H1 (cell line): ENCODE measurements around the gene CMC1. TPM values are rescaled to one million over a fixed set of nuclear protein-coding genes. Genes with fewer than 3 reads are reported as not detected.

Source experiments
- CTCF ChIA-PET: fragments of 300-600 bp; sonication (Branson Sonifier 250); formaldehyde crosslinking; loops from one replicate; lab custom pipeline; 2021; ENCODE audit not compliant: partially characterized antibody; lab: Charles Lee
- POLR2A ChIA-PET: fragments of 300-600 bp; sonication (Branson Sonifier 250); formaldehyde crosslinking; loops from one replicate; lab custom pipeline; 2021; ENCODE audit warnings: inconsistent platforms; ENCODE audit not compliant: partially characterized antibody; lab: Charles Lee
- DNase-seq, 2 experiments: peaks; one replicate each; pipeline versions ENCODE4 v3.0.0 to v3.0.0-alpha.2; 2010 to 2022; ENCODE audit warnings: low spot score in 2 of 2, low read depth in 1 of 2, mixed read lengths in 1 of 2
- FAIRE-seq: peaks from 2 replicates; lab custom pipeline; 2011; peaks lifted over from hg19 to GRCh38; lab: Jason Lieb, UNC
- H2AFZ ChIP-seq: 2 replicates; pipeline ENCODE4 v1.8.1; 2012; ENCODE audit warnings: low read length, inconsistent platforms
- H2AK5ac ChIP-seq: 2 replicates; pipeline ENCODE4 v1.6.1; 2013; ENCODE audit warnings: low read depth, low read length
- H2BK120ac ChIP-seq: replicated peaks from 2 replicates; pipeline ENCODE3; 2013; ENCODE audit warnings: low read depth, low read length, inconsistent platforms
- H2BK12ac ChIP-seq: 2 replicates; pipeline ENCODE4 v1.6.1; 2013; ENCODE audit warnings: low read depth, low read length
- H2BK15ac ChIP-seq: 2 replicates; pipeline ENCODE4 v1.6.1; 2013; ENCODE audit warnings: low read length
- H2BK20ac ChIP-seq: 2 replicates; pipeline ENCODE4 v1.6.1; 2013; ENCODE audit warnings: low read length
- H2BK5ac ChIP-seq: 2 replicates; pipeline ENCODE4 v1.6.1; 2013; ENCODE audit warnings: low read depth, low read length
- H3K14ac ChIP-seq: 2 replicates; pipeline ENCODE4 v1.6.1; 2013; ENCODE audit warnings: inconsistent platforms; ENCODE audit not compliant: insufficient read length
- H3K18ac ChIP-seq: 2 replicates; pipeline ENCODE4 v1.6.1; 2013; ENCODE audit warnings: low read length; ENCODE audit errors: extremely low read depth
- H3K23ac ChIP-seq: 2 replicates; pipeline ENCODE4 v1.6.1; 2013; ENCODE audit warnings: inconsistent platforms; ENCODE audit not compliant: insufficient read length
- H3K23me2 ChIP-seq: 2 replicates; pipeline ENCODE4 v1.6.1; 2013; ENCODE audit warnings: low read depth, low read length
- H3K27ac ChIP-seq: 2 replicates; pipeline ENCODE4 v1.6.1; 2011; ENCODE audit warnings: low read depth, low read length, inconsistent platforms
- H3K27me3 ChIP-seq, 4 experiments: replicated peaks in 1 of 4; 1 replicate in 1 of 4; 2 replicates in 3 of 4; pipeline versions ENCODE4 v1.6.1 to v1.8.1; 2011 to 2013; ENCODE audit warnings: low read length in 3 of 4, mild to moderate bottlenecking in 3 of 4, inconsistent platforms in 2 of 4, mixed read lengths in 2 of 4, moderate library complexity in 1 of 4; ENCODE audit not compliant: control insufficient read depth in 3 of 4, insufficient read depth in 3 of 4; ENCODE audit errors: extremely low read depth in 1 of 4
- H3K36me3 ChIP-seq, 4 experiments: 2 replicates each; pipeline versions ENCODE4 v1.6.1 to v1.8.1; 2011 to 2013; ENCODE audit warnings: mild to moderate bottlenecking in 4 of 4, low read length in 3 of 4, moderate library complexity in 2 of 4, control low read depth in 1 of 4, inconsistent platforms in 1 of 4; ENCODE audit not compliant: insufficient read depth in 4 of 4, control insufficient read depth in 2 of 4
- H3K4ac ChIP-seq: replicated peaks from 2 replicates; pipeline ENCODE3; 2013; ENCODE audit warnings: low read length, low read depth, mixed read lengths, inconsistent platforms; ENCODE audit not compliant: insufficient read length
- H3K4me1 ChIP-seq, 4 experiments: replicated peaks in 1 of 4; 1 replicate in 1 of 4; 2 replicates in 3 of 4; pipeline versions ENCODE4 v1.6.1 to v1.8.1; 2011 to 2013; ENCODE audit warnings: low read length in 3 of 4, inconsistent platforms in 2 of 4, mixed read lengths in 1 of 4; ENCODE audit not compliant: insufficient read depth in 4 of 4, control insufficient read depth in 3 of 4
- H3K4me2 ChIP-seq, 2 experiments: 2 replicates each; pipeline versions ENCODE4 v1.6.1 to v1.8.1; 2011 to 2013; ENCODE audit warnings: low read depth in 2 of 2, low read length in 2 of 2, control low read depth in 1 of 2, inconsistent platforms in 1 of 2, mild to moderate bottlenecking in 1 of 2; ENCODE audit not compliant: insufficient read depth in 1 of 2
- H3K4me3 ChIP-seq, 4 experiments: fragments of 200-600, 300-600 bp in 1 of 4; sonication (generic), shearing (Covaris generic), sonication (Bioruptor Twin) in 1 of 4; 2 replicates each; pipeline versions ENCODE4 v1.5.1 to v1.8.1; 2011 to 2016; ENCODE audit warnings: low read length in 4 of 4, low read depth in 3 of 4, control low read depth in 2 of 4, inconsistent platforms in 2 of 4, mild to moderate bottlenecking in 2 of 4, mixed read lengths in 1 of 4, moderate library complexity in 1 of 4; ENCODE audit not compliant: insufficient read depth in 2 of 4; ENCODE audit errors: extremely low read depth in 1 of 4
- H3K56ac ChIP-seq: replicated peaks from 2 replicates; pipeline ENCODE3; 2013; ENCODE audit warnings: low read depth, mild to moderate bottlenecking, mixed read lengths, low read length, inconsistent platforms; ENCODE audit not compliant: insufficient read length
- H3K79me1 ChIP-seq: 2 replicates; pipeline ENCODE4 v1.6.1; 2013; ENCODE audit warnings: low read depth, low read length, control low read depth
- H3K79me2 ChIP-seq, 2 experiments: 2 replicates each; pipeline versions ENCODE4 v1.6.1 to v1.8.1; 2012 to 2013; ENCODE audit warnings: low read length in 2 of 2, mild to moderate bottlenecking in 2 of 2, inconsistent platforms in 1 of 2; ENCODE audit not compliant: insufficient read depth in 2 of 2, control insufficient read depth in 1 of 2
- H3K9ac ChIP-seq, 4 experiments: replicated peaks in 1 of 4; 1 replicate in 1 of 4; 2 replicates in 3 of 4; pipeline versions ENCODE4 v1.6.1 to v1.8.1; 2011 to 2013; ENCODE audit warnings: low read depth in 3 of 4, low read length in 3 of 4, control low read depth in 2 of 4, mild to moderate bottlenecking in 2 of 4, moderate library complexity in 2 of 4, inconsistent platforms in 1 of 4; ENCODE audit errors: extremely low read depth in 1 of 4
- H3K9me3 ChIP-seq, 2 experiments: 2 replicates each; pipeline versions ENCODE4 v1.6.1 to v1.8.1; 2012 to 2013; ENCODE audit warnings: mild to moderate bottlenecking in 2 of 2, moderate library complexity in 2 of 2, control low read depth in 1 of 2, inconsistent platforms in 1 of 2, low read depth in 1 of 2, low read length in 1 of 2, mixed read lengths in 1 of 2; ENCODE audit not compliant: insufficient read depth in 2 of 2
- H4K20me1 ChIP-seq, 2 experiments: replicated peaks in 1 of 2; 2 replicates each; pipeline versions ENCODE3 to v1.8.1; 2011 to 2013; ENCODE audit warnings: inconsistent platforms in 2 of 2, low read length in 2 of 2, mild to moderate bottlenecking in 1 of 2; ENCODE audit not compliant: insufficient read depth in 2 of 2, control insufficient read depth in 1 of 2
- H4K5ac ChIP-seq: 2 replicates; pipeline ENCODE4 v1.6.1; 2013; ENCODE audit warnings: low read length, low read depth, mixed read lengths, inconsistent platforms; ENCODE audit not compliant: insufficient read length
- H4K8ac ChIP-seq: 2 replicates; pipeline ENCODE4 v1.8.0; 2013; ENCODE audit warnings: mild to moderate bottlenecking, moderate library complexity, low read length, inconsistent platforms; ENCODE audit not compliant: insufficient read depth; ENCODE audit errors: extremely low read depth
- H4K91ac ChIP-seq: replicated peaks from 2 replicates; pipeline ENCODE3; 2013; ENCODE audit warnings: low read length, mixed read lengths, inconsistent platforms; ENCODE audit not compliant: insufficient read length
- HDAC6 ChIP-seq: IDR thresholded peaks from one replicate; pipeline ENCODE4 v1.7.1; 2012; ENCODE audit warnings: low read depth, mild to moderate bottlenecking, inconsistent platforms, low read length, moderate library complexity
- SP2 ChIP-seq: IDR thresholded peaks from 2 replicates; pipeline ENCODE4 v1.6.1; 2012; ENCODE audit warnings: mild to moderate bottlenecking, low read length, inconsistent platforms
- WGBS, 2 experiments: shearing (Covaris generic) in 1 of 2; methylation state at CpG; one replicate each; pipeline versions ENCODE4 v1.1.6 to v1.1.7; 2013 to 2015; ENCODE audit warnings: low lambda C conversion rate in 2 of 2, mixed read lengths in 2 of 2, inconsistent platforms in 1 of 2, low coverage in 1 of 2, missing lambda C conversion rate in 1 of 2; ENCODE audit not compliant: insufficient replicate concordance in 2 of 2, insufficient coverage in 1 of 2, insufficient read length in 1 of 2; ENCODE audit errors: extremely low coverage in 1 of 2, missing lambda C conversion rate in 1 of 2; 5-methylcytosine and 5-hydroxymethylcytosine counted together
- polyA plus RNA-seq, 7 experiments: library from polyadenylated mRNA; depleted of rRNA in 3 of 7; stranded (reverse) in 5 of 7; unstranded in 2 of 7; fragments of >200 nt in 5 of 7; fragments of 200-250 nt in 2 of 7; gene quantifications; 1 replicate in 5 of 7; 2 replicates in 1 of 7; 4 replicates in 1 of 7; pipeline versions ENCODE4 v1.2.1 to v1.2.3, GENCODE V29; 2011 to 2013; ENCODE audit warnings: missing spikeins in 2 of 7, mixed read lengths in 2 of 7
- total RNA-seq: library from RNA; stranded (reverse); fragmentation: NEBNext Ultra II Directional; extraction: Animal tissue kit (Norgen Biotek cat#: 25700); gene quantifications from 2 replicates; pipeline ENCODE4 v1.2.1, GENCODE V29; 2021

CMC1 gene
- total and polyA plus RNA-seq, 2 of the 8 experiments (the other 6 are each of a cell fraction or from before 2014, with no cell fraction given) = 11.4 to 19.4 TPM

DNA sequence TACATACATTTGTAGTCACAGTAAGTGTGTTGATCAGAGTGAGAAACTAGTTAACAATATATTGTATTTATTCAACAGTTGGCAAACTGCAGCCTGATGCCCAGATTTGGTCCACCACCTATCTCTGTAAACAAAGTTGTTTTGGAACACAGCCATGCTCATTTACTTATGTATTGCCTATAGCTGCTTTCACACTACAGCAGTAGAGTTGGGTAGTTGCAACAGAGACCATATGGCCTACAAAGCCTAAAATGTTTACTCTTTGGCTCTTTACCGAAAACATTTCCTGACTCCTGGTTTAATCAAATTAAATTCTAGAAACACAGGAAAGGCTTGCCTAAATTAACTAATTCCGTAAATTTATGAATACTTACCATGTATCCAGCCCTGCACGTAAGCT, 39.4 kb downstream of the CMC1 start:
- Histone ChIP-seq H4K91ac (no peak overlapping the region), H3K23ac (no peak overlapping the region), H3K79me1 (no peaks in the 10 kb centered on the region), H3K79me2 (no peaks in the 10 kb centered on the region), H2AFZ (no peak overlapping the region), H3K23me2 (no peaks in the 10 kb centered on the region; the same call in 1 of the 2 replicates), H3K14ac (no peak overlapping the region), H4K8ac (no peak overlapping the region), H3K4me3 (no peak overlapping the region), H3K27ac (no peak overlapping the region), H3K9me3 (no peaks in the 10 kb centered on the region), H2BK20ac (no peak overlapping the region), H3K56ac (no peak overlapping the region), H2BK15ac (no peak overlapping the region)
- FAIRE-seq = no peak
- POLR2A ChIA-PET = no interaction called here
- WGBS, 2 experiments = 96% methylated on average over 3 of the region's 3 CpGs; no CpG with 5 or more reads in 1 of the 2 experiments
- TF ChIP-seq HDAC6 = no peak
- TF ChIP-seq SP2 = no peak
- TF ChIP-seq, all 59 proteins: peak for 0
- Histone ChIP-seq H3K4me2 (no peak overlapping the region), H2BK5ac (no peak overlapping the region), H3K36me3 (no peaks in the 10 kb centered on the region), H2BK120ac (no peak overlapping the region), H3K27me3 (no peaks in the 10 kb centered on the region), H2AK5ac (no peak overlapping the region), H2BK12ac (no peak overlapping the region), H4K20me1 (no peaks in the 10 kb centered on the region), H3K18ac (no peak overlapping the region), H3K4ac (no peak overlapping the region), H4K5ac (no peak overlapping the region), H3K4me1 (no peaks in the 10 kb centered on the region), H3K9ac (no peak overlapping the region)
- CTCF ChIA-PET = no interaction called here
- DNase-seq = no peak
